Spleen (tissue), 11 donors: ENCODE measurements around the gene VPS26A. TPM values are rescaled to one million over a fixed set of nuclear protein-coding genes. Genes with fewer than 3 reads are reported as not detected.

ENCODE experiments used
- DNase-seq: peaks from one replicate; pipeline ENCODE4 v3.0.0-alpha.2; 2020
- H3K27ac ChIP-seq, 8 donors: fragments of 200-600 bp; sonication (generic) in 7 of 8; 1 replicate in 4 of 8; 2 replicates in 4 of 8; pipeline versions ENCODE4 v1.5.0 to v1.8.0; 2016 to 2021; ENCODE audit warnings: inconsistent platforms in 4 of 8, mild to moderate bottlenecking in 4 of 8, moderate library complexity in 1 of 8
- H3K27me3 ChIP-seq, 7 donors: fragments of 200-600 bp; sonication (generic) in 6 of 7; replicated peaks in 1 of 7; 1 replicate in 4 of 7; 2 replicates in 3 of 7; pipeline versions ENCODE4 v1.5.0 to v1.8.0; 2016 to 2021; ENCODE audit warnings: inconsistent platforms in 3 of 7, mild to moderate bottlenecking in 1 of 7
- H3K36me3 ChIP-seq, 6 donors: fragments of 200-600 bp; sonication (generic) in 5 of 6; 1 replicate in 4 of 6; 2 replicates in 2 of 6; pipeline versions ENCODE4 v1.5.0 to v1.8.0; 2016 to 2021; ENCODE audit warnings: inconsistent platforms in 2 of 6
- H3K4me1 ChIP-seq, 6 donors: fragments of 200-600 bp; sonication (generic) in 5 of 6; 1 replicate in 3 of 6; 2 replicates in 3 of 6; pipeline versions ENCODE4 v1.5.0 to v1.8.0; 2016 to 2021; ENCODE audit warnings: inconsistent platforms in 3 of 6
- H3K4me3 ChIP-seq, 8 donors: fragments of 200-600 bp; sonication (generic) in 7 of 8; 1 replicate in 4 of 8; 2 replicates in 4 of 8; pipeline versions ENCODE4 v1.5.0 to v1.8.0; 2016 to 2021; ENCODE audit warnings: inconsistent platforms in 4 of 8, mild to moderate bottlenecking in 4 of 8, moderate library complexity in 2 of 8
- H3K9me3 ChIP-seq, 8 donors: fragments of 200-600 bp; sonication (generic) in 7 of 8; 1 replicate in 4 of 8; 2 replicates in 4 of 8; pipeline versions ENCODE4 v1.5.0 to v1.8.0; 2016 to 2021; ENCODE audit warnings: inconsistent platforms in 4 of 8
- CTCF ChIP-seq, 11 experiments: fragments of 200-600 bp in 7 of 11; fragments of 450-650 bp in 4 of 11; sonication (generic) in 4 of 11; IDR thresholded peaks in 8 of 11; conservative IDR thresholded peaks in 3 of 11; 1 replicate in 7 of 11; 2 replicates in 4 of 11; pipeline versions ENCODE4 v1.4.0 to v1.8.0; 2016 to 2021; ENCODE audit warnings: antibody characterized with exemption in 11 of 11, inconsistent platforms in 4 of 11, mild to moderate bottlenecking in 1 of 11
- POLR2A ChIP-seq, 3 donors: fragments of 450-650 bp; IDR thresholded peaks; one replicate each; pipeline ENCODE4 v1.5.1; 2017; ENCODE audit warnings: antibody characterized with exemption in 3 of 3, mild to moderate bottlenecking in 1 of 3
- POLR2AphosphoS5 ChIP-seq, 3 donors: sonication (generic); formaldehyde crosslinking; IDR thresholded peaks; one replicate each; pipeline ENCODE4 v1.5.1; 2017; ENCODE audit warnings: antibody characterized with exemption in 3 of 3
- WGBS, 5 donors: extraction: QIAGEN DNeasy Blood & Tissue Kit in 3 of 5; methylation state at CpG; one replicate each; pipeline versions ENCODE4 v1.1.5 to v1.1.7; 2013 to 2018; 5-methylcytosine and 5-hydroxymethylcytosine counted together
- intact Hi-C: fragments of 100-400 bp; cut with DNase I; formaldehyde crosslinking; loops from one replicate; pipeline ENCODE4 v1.15.0; 2023; ENCODE audit warnings: low total_unique reads
- polyA plus RNA-seq, 3 donors: library from polyadenylated mRNA; stranded (reverse); fragments of 200-250 nt; gene quantifications; one replicate each; pipeline ENCODE4 v1.2.1, GENCODE V29; 2013
- total RNA-seq, 7 donors: library from RNA; depleted of rRNA in 3 of 7; stranded (reverse); fragments of >200 nt in 3 of 7; fragmentation: NEBNext Ultra II Directional in 4 of 7; extraction: Animal tissue kit (Norgen Biotek cat#: 25700) in 4 of 7; gene quantifications; one replicate each; pipeline versions ENCODE4 v1.1.0 to v1.2.1, GENCODE V29; 2016 to 2021
- donor health status: healthy with polysubstance abuse.
- donor health status: DM: no; HTN: no; CAD: no; lungs with moderate emphysema.
- donor health status: DM: no; HTN: no; CAD: no.
- donor health status: Bipolar disorder and iron deficiency.
- donor health status: healthy.
- donor health status: DM: no; HTN: no; CAD: no.
- donor health status: DM: yes; HTN: yes; CAD: no.

Gene VPS26A
- total and polyA plus RNA-seq, 10 donors, result 17.8 to 53.0 (median 32.4) TPM

GRCh38 chr10:69107699-69108098 is 16.3 kb upstream of the VPS26A start:
- intact Hi-C loops, result no loop called here
- Histone ChIP-seq H3K4me1 (peaks cover 0 to 15% (median 7%) of the 10 kb centered on the region in 6 donors), H3K4me3 (no peak overlapping the region), H3K36me3 (peaks cover 5 to 36% (median 19%) of the 10 kb centered on the region in 6 donors), H3K27me3 (no peaks in the 10 kb centered on the region), H3K9me3 (no peaks in the 10 kb centered on the region), H3K27ac (no peak overlapping the region)
- TF ChIP-seq POLR2A (IDR thresholded peaks at IDR 0.05), result no peak
- peak in 1 of 3 donors; percentile 25 for TF ChIP-seq POLR2AphosphoS5 (IDR thresholded peaks at IDR 0.05)
- WGBS, 5 donors, result 90 to 96% (median 94%) methylated on average over 2 of the region's 2 CpGs
- no peak for DNase-seq

DNA sequence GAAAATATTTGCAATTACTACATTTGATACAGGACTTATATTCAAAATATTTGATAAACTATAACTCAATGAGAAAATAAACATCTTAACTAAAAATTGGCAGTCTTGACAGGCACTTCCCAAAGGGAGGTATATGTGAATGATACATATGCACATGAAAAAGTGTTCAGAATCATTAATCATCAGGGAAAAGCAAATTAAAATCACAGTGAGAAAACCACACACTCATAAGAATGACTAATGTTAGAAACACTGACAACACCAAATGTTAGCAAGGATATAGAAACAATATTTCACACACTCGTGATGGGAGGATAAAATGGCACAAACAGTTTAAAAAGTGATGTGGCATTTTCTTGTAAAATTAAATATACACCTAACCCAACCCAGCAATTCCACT is 4.1 kb upstream of the VPS26A start:
- Histone ChIP-seq H3K36me3 (no peaks in the 10 kb centered on the region), H3K27me3 (no peaks in the 10 kb centered on the region), H3K9me3 (no peaks in the 10 kb centered on the region), H3K4me3 (no peak overlapping the region), H3K27ac (no peak overlapping the region), H3K4me1 (peaks cover under 1 to 13% (median 10%) of the 10 kb centered on the region in 6 donors)
- no peak for TF ChIP-seq CTCF (IDR thresholded peaks at IDR 0.05 in 8 of 11, conservative IDR thresholded peaks at IDR 0.05 in 3 of 11)
- TF ChIP-seq POLR2A (IDR thresholded peaks at IDR 0.05), result no peak
- no peak for TF ChIP-seq POLR2AphosphoS5 (IDR thresholded peaks at IDR 0.05)
- intact Hi-C loops, result no loop called here
- no peak for DNase-seq
- WGBS, 5 donors, result 64 to 83% (median 77%) methylated on average over 1 of the region's 1 CpG

- peaks cover 17 to 46% (median 37%) of the 10 kb centered on the region in 6 donors for H3K4me1 ChIP-seq
- peak overlapping the region; percentile 97 to 99 (median 98) for H3K27ac ChIP-seq
- peak overlapping the region; percentile 49 to 97 (median 90) for H3K4me3 ChIP-seq
- no peak for DNase-seq
- H3K9me3 ChIP-seq, result no peaks in the 10 kb centered on the region
- H3K36me3 ChIP-seq, result no peaks in the 10 kb centered on the region
- 0 to 1% (median 1%) methylated on average over 15 to 16 of the region's 16 CpGs for whole genome bisulfite sequencing, 5 donors
- TF ChIP-seq POLR2AphosphoS5 (IDR thresholded peaks at IDR 0.05) (no peak), CTCF (IDR thresholded peaks at IDR 0.05 in 8 of 11, conservative IDR thresholded peaks at IDR 0.05 in 3 of 11) (peak in 2 of 11 experiments; percentile 7 to 17), POLR2A (IDR thresholded peaks at IDR 0.05) (no peak)
- intact Hi-C loops, result no loop called here
- H3K27me3 ChIP-seq, result no peaks in the 10 kb centered on the region
Observed at GRCh38 chr10:69123306-69123746, 652 bp upstream of the VPS26A start.

GRCh38 chr10:69124563-69125268 is 738 bp downstream of the VPS26A start:
- Histone ChIP-seq H3K36me3 (peaks cover 0 to 3% (median 0%) of the 10 kb centered on the region in 6 donors), H3K4me1 (peaks cover 17 to 60% (median 50%) of the 10 kb centered on the region in 6 donors), H3K4me3 (peak overlapping the region; percentile 79 to 97 (median 93)), H3K27me3 (no peaks in the 10 kb centered on the region), H3K9me3 (no peaks in the 10 kb centered on the region), H3K27ac (peak overlapping the region; percentile 97 to 99 (median 98))
- TF ChIP-seq POLR2AphosphoS5 (IDR thresholded peaks at IDR 0.05) (peak in 1 of 3 donors; percentile 63), POLR2A (IDR thresholded peaks at IDR 0.05) (no peak)
- 0 to 1% (median 1%) methylated on average over 21 to 26 of the region's 26 CpGs for WGBS, 5 donors
- intact Hi-C loops, result no loop called here
- DNase-seq, result peak; percentile 85

DNA sequence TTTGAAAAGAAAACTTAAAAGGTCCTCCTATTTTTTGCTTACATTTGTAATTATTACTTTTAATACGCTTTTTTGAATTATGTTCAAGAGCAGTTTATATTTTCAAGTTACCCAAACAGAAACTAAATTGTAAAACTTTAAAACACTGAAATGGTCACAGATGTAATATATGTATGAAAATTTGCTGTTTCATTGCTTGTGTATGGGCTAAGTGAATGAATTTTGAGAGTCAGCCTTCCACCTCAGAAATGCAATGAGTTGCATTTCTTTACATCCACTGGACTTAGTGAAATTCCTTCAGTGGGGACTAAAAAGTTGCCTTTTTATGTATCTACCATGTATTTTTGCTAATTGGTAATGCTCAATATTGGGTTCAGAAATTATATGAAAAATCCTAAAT is 1.6 kb downstream of the VPS26A start:
- H3K36me3 ChIP-seq, result peaks cover 0 to 3% (median 0%) of the 10 kb centered on the region in 6 donors
- TF ChIP-seq CTCF (IDR thresholded peaks at IDR 0.05 in 8 of 11, conservative IDR thresholded peaks at IDR 0.05 in 3 of 11) (no peak), POLR2A (IDR thresholded peaks at IDR 0.05) (no peak), POLR2AphosphoS5 (IDR thresholded peaks at IDR 0.05) (no peak)
- no peaks in the 10 kb centered on the region for H3K9me3 ChIP-seq
- 69 to 74% (median 71%) methylated on average over 1 of the region's 1 CpG for WGBS, 5 donors
- intact Hi-C loops, result no loop called here
- H3K27ac ChIP-seq, result peak overlapping the region in 5 of 8 donors; percentile 97 to 99 (median 98)
- H3K4me3 ChIP-seq, result peak overlapping the region in 5 of 8 donors; percentile 79 to 97 (median 91)
- H3K4me1 ChIP-seq, result peaks cover 17 to 68% (median 58%) of the 10 kb centered on the region in 6 donors
- H3K27me3 ChIP-seq, result no peaks in the 10 kb centered on the region
- DNase-seq, result no peak
